GM18511 (cell line): ENCODE data around the gene FAM217A.
"Not testable (repeated sequence)": the region's sequence is repeated elsewhere in the genome, so short reads cannot be mapped to it uniquely, and the experiment has no call there.

ENCODE experiments used
- ATAC-seq: cut with Tn5 transposase; IDR thresholded peaks from one replicate; pipeline ENCODE4 v1.9.1; 2021; ENCODE audit warnings: mild to moderate bottlenecking, moderate library complexity; ENCODE audit not compliant: unreplicated experiment

FAM217A gene, protein sequence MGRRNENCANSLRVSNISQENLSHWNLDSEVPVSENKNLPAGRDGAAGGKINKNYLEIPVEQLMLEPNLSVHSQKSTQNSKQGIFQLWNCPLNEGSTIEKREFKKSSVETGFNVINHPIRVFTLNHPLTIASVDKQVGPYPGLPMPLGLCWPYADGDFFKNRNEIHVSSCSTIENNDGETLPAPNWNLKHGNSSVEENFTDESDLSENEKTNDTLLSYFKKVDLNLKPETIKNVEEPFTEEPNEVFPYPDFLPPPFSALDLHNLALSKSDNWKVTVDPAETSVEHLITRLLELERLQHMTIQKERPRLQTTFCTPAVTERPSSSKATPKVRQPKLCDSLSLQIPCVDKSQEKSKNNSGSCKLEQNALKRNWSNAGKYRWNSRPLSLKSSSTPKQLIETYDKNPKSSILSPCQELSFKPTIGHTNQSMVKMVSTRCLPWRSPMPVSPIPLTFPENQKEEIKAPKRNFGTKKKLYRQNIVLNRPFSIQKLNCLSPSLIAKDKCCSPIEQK

DNA sequence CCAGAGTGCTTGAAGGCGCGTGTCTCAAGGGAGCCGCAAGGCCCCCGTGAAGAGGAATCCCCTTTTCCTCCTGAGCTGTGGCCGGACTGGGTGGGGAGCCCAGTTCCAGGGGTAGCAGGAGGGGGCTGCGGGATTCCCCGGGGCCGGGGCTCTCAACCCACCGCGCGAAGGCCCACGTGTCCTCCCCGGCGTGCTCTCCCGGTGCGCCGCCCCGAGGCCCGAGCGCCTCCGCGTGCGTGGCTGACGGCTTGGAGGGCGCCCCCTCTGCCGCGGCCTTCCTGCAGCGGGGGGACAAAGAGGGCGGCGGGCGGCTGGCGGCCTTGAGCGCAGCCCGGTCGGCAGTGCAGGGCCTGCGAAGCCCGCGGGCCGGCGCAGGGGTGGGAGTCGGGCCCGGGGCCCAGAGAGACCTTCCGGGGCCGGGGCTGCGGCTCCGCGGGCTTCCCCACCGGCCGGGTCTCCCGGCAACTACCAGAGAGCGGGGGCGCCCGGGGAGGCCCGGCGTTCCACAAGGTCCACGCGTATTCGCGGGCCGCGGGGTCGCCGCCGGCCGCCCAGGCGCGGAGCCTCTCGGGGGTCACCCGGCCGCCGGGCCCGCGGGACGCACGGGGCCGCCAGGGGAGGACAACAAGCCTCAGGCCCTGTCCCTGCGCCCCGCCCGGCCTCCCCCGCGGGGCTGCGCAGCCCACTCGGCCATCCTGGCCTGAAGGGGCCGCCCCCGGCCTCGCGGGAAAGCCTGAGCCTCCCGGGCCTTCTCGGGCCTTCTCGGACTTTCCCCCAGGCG is at the start of gene FAM217A:
TSS of gene FAM217A (minus strand) at position 447 of the 781 bp plus-strand sequence. CDS start 1,723 bp downstream, outside the sequence.
- ATAC-seq, result no peak

DNA sequence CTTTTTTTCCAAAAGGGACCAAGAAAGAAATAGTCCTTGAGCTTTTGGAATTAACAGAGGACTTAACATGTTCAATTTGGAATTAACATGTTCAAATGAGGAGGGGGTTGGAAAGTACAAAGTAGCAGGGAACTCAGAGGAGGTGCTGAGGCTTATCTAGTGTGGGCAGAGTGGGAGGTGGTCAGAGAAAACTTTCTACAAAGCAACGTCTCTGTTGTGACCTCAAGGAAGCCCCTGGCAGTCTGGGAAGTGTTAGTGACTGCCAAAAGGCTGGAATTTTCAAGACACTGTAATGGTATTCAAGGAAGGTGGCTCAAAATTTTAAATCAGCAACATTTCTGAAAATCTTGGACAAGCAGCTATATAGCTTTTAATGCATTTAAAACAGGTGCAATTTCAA is 49.1 kb upstream of the FAM217A start:
- ATAC-seq, result no peak

DNA sequence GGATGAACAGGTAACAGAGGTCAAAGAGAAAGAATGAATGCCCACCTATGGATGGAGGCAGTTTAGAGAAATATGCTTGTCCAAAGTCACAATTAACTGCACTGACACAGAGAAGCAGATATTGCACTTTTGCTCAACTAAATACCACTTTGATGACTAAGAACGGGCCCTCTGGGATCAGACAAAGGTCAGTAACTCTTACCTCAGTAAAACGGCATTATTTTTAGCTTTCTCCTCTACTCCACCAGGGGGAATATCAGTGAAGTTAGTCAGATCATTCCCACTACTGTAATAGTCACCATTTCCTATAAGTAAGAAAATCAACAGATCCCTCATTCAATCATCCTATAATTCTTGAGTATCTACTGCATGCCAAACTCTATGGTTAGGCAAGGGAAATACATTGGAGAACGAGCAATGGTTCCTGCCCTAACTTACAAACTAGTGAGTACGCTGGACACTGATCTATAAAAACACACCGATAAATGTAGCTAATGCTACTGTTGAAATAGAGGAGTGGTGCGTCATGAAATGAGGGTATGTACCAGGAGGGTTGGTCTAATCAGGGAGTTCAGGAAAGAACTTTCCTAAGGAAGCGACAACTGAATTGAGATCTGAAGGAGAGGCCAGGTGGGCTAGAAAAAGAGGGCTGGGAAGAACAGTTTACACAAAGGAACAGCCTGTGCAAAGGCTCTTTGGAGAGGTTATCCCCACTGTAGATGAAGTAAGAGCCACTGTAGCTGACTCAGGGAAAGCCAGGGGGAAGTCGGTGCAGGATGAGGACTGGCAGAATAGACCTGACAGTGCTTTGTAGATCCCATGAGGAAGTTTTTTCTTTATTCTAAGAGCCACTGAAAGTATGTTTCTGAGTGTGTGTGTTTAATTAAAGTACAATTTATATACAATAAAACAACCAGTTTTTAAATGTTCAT is 47.3 kb upstream of the FAM217A start:
- no peak for ATAC-seq

DNA sequence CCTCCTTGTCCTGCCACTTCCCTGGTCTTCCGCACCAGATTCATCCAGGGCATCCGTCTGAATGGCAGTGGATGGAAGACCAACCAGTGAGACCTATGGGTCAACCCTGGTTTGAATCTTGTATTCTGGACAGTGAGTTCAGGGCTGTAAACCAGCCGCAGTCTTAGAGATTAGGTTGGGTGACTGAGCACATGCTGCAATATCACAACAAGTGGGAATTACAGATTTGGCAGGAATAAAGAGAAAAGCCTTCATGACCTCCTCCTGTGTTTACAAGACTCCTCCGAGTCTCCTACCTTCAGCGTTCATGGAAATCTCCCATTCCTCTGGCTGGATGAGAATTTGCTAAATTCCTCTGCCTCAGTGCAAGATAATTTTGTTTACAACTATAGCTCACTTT is 46.6 kb upstream of the FAM217A start:
- ATAC-seq, result no peak

DNA sequence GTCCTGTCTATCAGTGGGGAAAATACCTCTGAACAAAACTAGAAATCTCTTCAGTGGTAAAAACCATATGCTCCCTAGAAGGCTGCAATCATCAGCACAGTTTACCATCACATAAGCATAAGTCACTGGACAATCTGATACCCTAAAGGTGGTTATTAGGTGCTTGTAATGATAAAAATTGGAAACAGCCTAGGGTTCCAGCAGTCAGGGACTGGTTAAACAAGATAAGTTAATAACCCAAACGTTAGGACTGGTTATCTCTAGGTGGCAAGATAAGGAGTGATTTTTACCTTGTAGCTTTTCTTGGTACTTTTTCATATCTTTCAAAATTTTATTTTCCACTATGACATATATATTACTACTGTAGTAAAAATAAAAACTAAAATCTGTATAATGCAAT is 45.4 kb upstream of the FAM217A start:
- no peak for ATAC-seq

DNA sequence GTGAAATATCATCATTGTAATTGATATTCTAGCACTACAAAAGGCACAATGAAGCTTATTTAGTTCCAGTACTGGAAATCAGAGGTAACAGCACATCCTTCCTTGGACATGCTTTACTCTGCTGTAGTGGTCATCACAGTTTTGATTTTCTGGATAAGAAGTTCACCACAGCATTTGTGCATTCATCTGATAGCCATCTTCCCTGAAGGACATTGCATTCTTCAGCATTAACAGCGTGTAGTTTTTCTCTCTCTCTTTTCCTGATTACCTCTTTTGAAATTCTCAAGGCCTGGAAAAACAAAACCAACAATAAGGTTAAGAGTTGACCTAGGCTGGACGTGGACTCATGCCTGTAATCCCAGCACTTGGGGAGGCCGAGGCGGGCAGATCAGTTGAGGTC is 36.8 kb upstream of the FAM217A start:
- ATAC-seq, result no peak

DNA sequence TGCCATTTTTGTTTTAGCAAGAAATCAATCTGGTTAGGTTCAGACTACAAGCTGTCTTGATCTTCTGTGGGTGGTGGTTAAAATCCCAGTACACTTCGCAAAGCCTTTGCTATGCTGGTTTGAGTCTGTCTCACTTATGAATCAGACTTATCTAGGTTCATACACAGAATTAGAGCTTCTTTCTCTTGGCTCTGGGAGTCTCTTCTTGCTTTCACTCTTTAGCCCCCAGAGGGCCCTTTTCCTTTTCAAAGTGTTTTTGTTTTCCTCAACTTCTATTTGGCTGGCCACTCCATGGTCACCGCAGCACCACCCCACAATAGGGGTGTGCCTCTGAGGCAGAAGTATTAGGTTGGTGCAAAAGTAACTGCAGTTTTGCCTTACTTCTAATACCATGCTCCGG is 35.2 kb upstream of the FAM217A start:
- no peak for ATAC-seq

DNA sequence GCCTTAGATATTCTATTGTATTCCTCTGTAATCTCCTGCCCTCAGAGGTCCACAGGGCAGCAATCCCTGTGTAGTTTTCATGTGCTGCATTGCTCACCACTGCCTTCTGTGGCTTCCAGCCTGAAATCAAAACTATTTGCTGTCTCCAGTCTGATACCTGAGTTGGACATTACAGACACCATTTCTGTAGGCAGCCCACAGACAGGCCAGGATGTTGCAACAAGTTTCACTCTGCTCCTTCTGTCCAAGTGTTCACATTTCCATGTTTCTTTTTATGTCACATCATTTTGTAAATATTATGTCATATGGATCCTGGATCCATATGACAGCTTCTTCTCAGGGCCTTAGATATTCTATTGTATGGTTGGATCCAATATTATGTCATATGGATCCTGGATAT is 34.7 kb upstream of the FAM217A start:
- ATAC-seq, result no peak

DNA sequence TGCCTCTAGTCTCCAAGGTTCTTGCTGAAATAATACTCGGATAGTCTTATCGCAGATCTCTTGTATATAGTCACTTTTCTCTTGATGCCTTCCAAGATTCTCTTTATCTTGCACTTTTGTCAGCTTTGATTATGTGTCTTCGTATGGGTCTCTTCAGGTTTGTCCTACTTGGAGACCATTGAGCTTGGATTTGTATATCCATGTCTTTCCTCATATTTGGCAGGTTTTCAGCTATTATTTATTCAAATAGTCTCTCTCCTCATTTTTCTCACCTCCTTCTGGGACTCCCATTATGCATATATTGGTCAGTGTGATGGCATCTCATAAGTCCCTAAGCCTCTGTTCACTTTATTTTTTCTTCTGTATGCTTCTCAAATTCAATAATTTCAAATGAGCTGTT is 33.4 kb upstream of the FAM217A start:
- no peak for ATAC-seq

DNA sequence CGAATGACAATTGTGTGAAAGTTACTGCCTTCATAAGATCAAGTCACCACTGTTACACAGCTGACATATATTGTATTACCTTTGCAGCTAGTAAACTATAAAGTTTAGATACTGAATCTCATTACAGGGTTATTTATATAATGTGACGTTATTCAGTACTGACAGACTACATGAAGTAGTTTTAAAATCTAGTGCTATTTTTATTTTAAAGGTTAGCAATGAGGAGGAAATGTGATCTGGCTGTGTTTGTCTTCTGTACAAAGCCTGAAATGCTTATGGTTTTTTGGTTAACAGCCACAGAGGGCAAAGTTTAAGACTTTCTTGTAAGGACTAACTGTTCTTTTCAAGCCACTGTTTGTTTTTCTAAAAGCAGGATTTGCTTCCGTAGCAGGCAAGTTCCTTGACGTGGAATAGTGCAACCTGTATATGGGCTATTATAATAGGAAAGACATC is 30.5 kb upstream of the FAM217A start:
- ATAC-seq, result not testable (repeated sequence)

DNA sequence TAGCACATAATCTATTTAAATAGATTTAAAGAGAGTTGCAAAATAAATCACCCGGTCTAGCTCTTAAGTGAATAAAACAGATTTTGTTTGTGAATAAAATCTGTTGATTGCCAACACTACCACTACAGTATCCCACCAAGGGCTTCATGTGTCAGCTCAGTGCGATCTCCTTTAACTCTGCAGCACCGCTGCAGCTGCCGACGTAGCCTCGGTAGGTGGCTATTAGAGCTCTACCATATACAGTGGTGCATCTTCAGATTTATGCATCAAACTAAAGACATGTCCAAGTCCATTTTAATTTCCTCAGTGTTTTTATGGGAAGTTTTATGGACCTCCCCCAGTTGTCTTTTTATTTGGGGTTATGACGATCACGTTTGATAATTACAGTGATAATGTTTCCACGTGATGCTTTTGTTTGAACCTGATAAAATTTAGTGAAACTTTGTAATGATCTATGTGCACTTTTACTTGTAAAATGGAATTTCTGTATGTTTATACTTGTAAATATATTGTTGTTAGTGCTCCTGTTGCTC is 29.7 kb upstream of the FAM217A start:
- no peak for ATAC-seq

DNA sequence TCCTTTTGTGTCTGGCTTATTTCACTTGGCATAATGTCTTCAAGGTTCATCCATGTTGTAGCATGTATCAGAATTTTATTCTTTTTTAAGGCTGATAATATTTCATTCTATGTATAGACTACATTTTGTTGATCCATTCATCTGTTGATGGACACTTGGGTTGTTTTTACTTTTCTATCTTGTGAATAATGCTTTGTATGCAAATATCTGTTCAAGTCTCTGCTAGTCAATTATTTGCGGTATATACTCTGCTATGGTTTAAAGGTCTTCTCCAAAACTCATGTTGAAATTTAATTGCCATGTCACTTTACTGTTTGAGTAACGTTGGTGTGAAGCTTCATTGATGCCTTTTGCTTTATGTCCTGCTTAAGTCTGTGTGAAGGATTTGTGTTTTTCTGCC is 28.9 kb upstream of the FAM217A start:
- no peak for ATAC-seq

DNA sequence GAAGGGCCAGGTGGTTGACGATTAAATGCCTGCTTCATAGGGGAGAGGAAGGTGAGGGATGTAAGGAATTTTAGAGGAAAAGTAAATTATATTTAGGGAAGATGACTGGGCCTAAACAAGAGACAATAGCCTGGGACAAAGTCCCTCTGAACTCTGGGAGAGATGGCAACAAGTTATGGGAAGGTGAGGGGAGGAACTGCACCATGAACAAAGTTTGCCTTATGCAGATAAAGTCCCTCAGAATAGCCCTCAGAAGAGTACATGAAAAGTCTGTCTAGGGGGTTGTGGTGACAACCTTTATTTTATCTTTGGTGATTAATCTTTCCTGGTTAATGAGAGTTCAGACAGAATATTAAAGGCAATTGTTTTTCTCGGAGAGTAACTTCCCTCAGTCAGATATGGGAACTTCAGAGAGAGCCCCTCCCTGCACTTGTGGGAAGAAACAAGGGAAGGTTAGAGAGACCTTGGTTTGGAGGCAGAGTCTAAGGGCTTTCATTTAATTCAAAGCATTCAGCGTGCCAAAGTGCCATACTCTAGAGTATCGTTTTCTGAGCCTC is 27.1 kb upstream of the FAM217A start:
- ATAC-seq, result no peak

DNA sequence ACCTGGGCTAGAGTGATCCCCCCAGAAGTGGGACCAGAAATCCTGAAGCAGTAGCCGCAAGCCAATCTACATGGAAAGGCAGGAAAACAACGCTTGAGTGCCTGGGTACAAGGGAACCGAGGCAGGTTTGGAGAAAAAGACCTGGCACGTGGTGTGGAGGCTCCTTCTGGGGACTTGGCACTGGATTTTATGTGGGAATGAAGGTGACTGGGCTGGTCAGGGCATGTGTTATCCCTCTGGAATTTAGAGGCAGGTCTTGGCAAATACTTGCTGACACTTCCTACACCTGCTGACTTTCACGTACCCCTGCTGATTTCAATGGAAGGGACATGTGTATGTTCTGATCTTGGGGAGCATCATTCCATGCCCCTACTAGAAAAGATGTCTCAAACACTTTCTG is 25.0 kb upstream of the FAM217A start:
- ATAC-seq, result no peak

DNA sequence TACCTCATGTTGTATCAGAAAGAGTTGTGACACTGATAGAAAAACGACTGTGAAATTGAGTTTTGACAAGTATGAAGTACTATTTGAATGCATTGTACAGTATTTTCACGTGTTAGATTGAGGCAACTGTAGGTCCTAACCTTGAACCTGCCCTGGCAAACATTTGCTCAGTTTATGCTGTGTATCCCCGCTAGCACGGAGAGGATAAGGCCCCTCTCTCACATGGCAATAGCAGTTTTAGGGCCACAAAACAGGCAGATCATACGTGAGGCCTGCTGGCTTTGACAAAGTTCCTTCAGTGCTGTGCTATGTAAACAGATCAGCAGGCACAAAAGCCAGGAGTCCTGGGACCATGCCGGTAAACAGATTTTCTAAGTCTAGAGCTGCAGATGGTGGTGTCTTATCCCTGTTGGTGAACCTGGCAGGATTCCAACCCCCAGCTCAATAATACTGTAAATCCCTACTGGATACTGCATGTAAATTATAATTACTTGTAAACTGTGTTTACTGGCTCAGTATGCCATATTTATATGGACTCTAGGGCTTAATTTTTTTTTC is 23.8 kb upstream of the FAM217A start:
- no peak for ATAC-seq

DNA sequence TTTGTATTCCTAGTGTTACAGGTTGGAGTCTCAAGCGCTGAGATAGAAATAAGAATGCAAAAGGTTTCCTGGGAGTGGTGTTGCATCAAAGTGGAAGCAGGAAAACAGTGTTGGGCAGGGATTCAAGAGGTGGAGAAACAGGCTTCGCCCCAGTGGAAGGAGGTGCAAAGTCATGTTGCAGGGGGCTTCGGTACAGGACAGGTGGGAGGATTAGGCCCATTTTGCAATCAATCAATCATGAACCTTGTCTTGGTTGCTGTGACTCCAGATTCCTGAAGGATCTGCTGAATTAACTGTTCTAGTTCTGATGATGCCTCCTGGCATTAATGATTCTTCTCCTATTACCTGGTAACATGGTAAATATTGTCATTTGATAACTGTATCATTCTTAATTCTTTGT is 22.4 kb upstream of the FAM217A start:
- ATAC-seq, result no peak

DNA sequence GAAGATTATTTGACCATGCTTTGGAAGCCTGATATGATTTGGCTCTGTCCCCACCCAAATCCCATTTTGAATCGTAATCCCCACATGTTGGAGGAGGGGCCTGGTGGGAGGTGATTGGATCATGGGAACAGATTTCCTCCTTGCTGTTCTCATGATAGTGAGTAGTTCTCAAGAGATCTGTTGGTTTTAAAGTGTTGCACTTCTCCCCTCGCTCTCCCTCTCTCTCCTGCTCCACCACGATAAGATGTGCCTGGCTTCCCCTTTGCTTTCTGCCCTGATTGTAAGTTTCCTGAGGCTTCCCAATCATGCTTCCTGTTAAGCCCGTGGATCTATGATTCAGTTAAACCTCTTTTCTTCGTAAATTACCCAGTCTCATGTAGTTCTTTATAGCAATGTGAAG is 21.7 kb upstream of the FAM217A start:
- no peak for ATAC-seq

DNA sequence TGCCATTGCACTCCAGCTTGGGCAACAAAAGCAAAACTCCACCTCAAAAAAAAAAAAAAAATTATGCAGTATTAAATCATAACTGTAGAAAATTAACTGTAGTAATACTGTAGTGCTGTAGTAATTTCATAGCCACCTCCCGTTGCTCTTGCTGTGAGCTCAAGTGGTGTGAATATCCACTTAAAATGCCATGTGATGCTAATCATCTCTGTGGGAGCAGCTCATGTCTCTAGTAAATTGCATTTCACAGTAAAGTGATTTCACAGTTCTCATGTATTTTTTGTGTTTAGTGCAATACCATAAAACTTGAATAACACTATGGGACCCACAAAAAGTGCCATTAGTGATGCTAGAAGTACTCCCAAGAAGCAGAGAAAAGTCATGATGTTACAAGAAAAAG is 14.4 kb upstream of the FAM217A start:
- ATAC-seq, result no peak

DNA sequence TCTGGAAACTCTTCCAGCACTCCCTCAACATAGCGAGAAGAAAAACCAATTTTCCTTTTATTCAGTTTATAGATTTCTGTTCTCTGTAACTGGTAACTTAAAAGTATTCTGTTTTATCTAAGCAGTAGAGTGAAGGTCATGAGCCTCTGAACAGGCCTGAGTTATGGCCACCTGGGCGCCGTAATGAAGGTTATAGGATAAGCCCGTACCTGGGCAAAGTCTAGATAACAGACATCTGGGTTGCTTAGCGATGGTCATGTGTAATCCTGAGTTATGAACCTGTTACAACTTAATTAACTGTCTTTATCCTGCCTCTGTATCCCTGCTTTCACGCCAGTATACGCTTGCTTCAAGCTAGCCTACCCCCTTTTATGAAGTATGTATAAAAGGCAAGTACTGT is 13.0 kb upstream of the FAM217A start:
- no peak for ATAC-seq

DNA sequence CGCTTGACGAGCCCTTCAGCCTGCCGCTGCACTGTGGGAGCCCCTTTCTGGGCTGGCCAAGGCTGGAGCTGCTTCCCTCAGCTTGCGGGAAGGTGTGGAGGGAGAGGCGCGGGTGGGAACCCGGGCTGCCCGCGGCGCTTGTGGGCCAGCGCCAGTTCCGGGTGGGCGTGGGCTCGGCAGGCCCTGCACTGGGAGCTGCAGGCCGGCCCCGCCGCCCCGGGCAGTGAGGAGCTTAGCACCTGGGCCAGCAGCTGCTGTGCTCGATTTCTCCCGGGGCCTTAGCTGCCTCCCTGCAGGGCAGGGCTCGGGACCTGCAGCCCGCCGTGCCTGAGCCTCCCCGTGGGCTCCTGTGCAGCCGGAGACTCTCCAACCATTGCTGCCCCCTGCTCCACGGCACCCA is 11.1 kb upstream of the FAM217A start:
- ATAC-seq, result not testable (repeated sequence)
